Tibial nerve (tissue), 4 donors: Measurements from ENCODE around the gene ZBTB7C.

Experiments used
- EP300 ChIP-seq, 2 donors: sonication (generic); formaldehyde crosslinking; IDR thresholded peaks; one replicate each; pipeline ENCODE4 v1.6.1; 2017; ENCODE audit warnings: antibody characterized with exemption in 2 of 2, mild to moderate bottlenecking in 1 of 2
- TF ChIP-seq, protein P1 (sequence below), 5 experiments: fragments of 200-600 bp in 3 of 5; fragments of 450-650 bp in 2 of 5; sonication (generic) in 3 of 5; IDR thresholded peaks; one replicate each; pipeline ENCODE4 v1.5.1; 2016 to 2019; ENCODE audit warnings: antibody characterized with exemption in 5 of 5, mild to moderate bottlenecking in 3 of 5, moderate library complexity in 2 of 5

- TF ChIP-seq, protein P1, sequence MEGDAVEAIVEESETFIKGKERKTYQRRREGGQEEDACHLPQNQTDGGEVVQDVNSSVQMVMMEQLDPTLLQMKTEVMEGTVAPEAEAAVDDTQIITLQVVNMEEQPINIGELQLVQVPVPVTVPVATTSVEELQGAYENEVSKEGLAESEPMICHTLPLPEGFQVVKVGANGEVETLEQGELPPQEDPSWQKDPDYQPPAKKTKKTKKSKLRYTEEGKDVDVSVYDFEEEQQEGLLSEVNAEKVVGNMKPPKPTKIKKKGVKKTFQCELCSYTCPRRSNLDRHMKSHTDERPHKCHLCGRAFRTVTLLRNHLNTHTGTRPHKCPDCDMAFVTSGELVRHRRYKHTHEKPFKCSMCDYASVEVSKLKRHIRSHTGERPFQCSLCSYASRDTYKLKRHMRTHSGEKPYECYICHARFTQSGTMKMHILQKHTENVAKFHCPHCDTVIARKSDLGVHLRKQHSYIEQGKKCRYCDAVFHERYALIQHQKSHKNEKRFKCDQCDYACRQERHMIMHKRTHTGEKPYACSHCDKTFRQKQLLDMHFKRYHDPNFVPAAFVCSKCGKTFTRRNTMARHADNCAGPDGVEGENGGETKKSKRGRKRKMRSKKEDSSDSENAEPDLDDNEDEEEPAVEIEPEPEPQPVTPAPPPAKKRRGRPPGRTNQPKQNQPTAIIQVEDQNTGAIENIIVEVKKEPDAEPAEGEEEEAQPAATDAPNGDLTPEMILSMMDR (IDR thresholded peaks at IDR 0.05), result no peak
- TF ChIP-seq EP300 (IDR thresholded peaks at IDR 0.05), result no peak
Observed at GRCh38 chr18:48186131-48186766, 222.9 kb downstream of the ZBTB7C start.
